ENCODE results near the gene DCP2.
"Not testable (repeated sequence)": the region's sequence is repeated elsewhere in the genome, so short reads cannot be mapped to it uniquely, and the experiment has no call there.

DCP2 gene

GRCh38 chr5:112951124-112951702 is 25.4 kb upstream of the DCP2 start:
- Mint-ChIP-seq H3K27me3 (ENCODE audit: low read depth, poor library complexity) (peaks cover 4% of the 10 kb centered on the region), H3K4me1 (no peaks in the 10 kb centered on the region), H3K9me3 (peaks cover 23% of the 10 kb centered on the region), H3K27ac (no peak overlapping the region), H3K36me3 (ENCODE audit: low read depth) (peaks cover 9% of the 10 kb centered on the region), H3K4me3 (no peak overlapping the region)
- no peak for DNase-seq
- TF ChIP-seq CTCF (IDR thresholded peaks at IDR 0.05): no peak

GRCh38 chr5:112956606-112957005 is 20.0 kb upstream of the DCP2 start:
- no peak for TF ChIP-seq CTCF (IDR thresholded peaks at IDR 0.05)
- Mint-ChIP-seq H3K4me3 (no peak overlapping the region), H3K4me1 (peaks cover 29% of the 10 kb centered on the region), H3K27me3 (ENCODE audit: low read depth, poor library complexity) (no peaks in the 10 kb centered on the region), H3K9me3 (peaks cover 24% of the 10 kb centered on the region), H3K36me3 (ENCODE audit: low read depth) (peaks cover 9% of the 10 kb centered on the region), H3K27ac (no peak overlapping the region)
- no peak for DNase-seq

- Mint-ChIP-seq H3K27ac (no peak overlapping the region), H3K9me3 (peaks cover 24% of the 10 kb centered on the region), H3K4me3 (no peak overlapping the region), H3K4me1 (peaks cover 29% of the 10 kb centered on the region), H3K27me3 (ENCODE audit: low read depth, poor library complexity) (no peaks in the 10 kb centered on the region), H3K36me3 (ENCODE audit: low read depth) (peaks cover 9% of the 10 kb centered on the region)
- TF ChIP-seq CTCF (IDR thresholded peaks at IDR 0.05): no peak
- DNase-seq: no peak
Measured at GRCh38 chr5:112957036-112957808, 19.4 kb upstream of the DCP2 start.

- Mint-ChIP-seq H3K4me1 (peaks cover 36% of the 10 kb centered on the region), H3K27me3 (ENCODE audit: low read depth, poor library complexity) (no peaks in the 10 kb centered on the region), H3K27ac (peak overlapping the region; percentile 1), H3K4me3 (no peak overlapping the region), H3K9me3 (peaks cover 14% of the 10 kb centered on the region), H3K36me3 (ENCODE audit: low read depth) (peaks cover 4% of the 10 kb centered on the region)
- no peak for TF ChIP-seq CTCF (IDR thresholded peaks at IDR 0.05)
- DNase-seq: no peak
Measured at GRCh38 chr5:112958093-112959088, 18.2 kb upstream of the DCP2 start.

- Mint-ChIP-seq H3K4me3 (peak overlapping the region; percentile 28), H3K4me1 (peaks cover 43% of the 10 kb centered on the region), H3K27ac (peak overlapping the region; percentile 98)
- not testable (repeated sequence) for H3K9me3 Mint-ChIP-seq; H3K27me3 Mint-ChIP-seq (ENCODE audit: low read depth, poor library complexity); H3K36me3 Mint-ChIP-seq (ENCODE audit: low read depth); DNase-seq
Measured at GRCh38 chr5:112959872-112960271, 16.7 kb upstream of the DCP2 start.

- no peak for DNase-seq
- H3K9me3 Mint-ChIP-seq: peaks cover 5% of the 10 kb centered on the region
- H3K4me3 Mint-ChIP-seq: no peak overlapping the region
- H3K36me3 Mint-ChIP-seq (ENCODE audit: low read depth): no peaks in the 10 kb centered on the region
- H3K27ac Mint-ChIP-seq: peak overlapping the region; percentile 98
- no peak for TF ChIP-seq CTCF (IDR thresholded peaks at IDR 0.05)
- no peaks in the 10 kb centered on the region for H3K27me3 Mint-ChIP-seq (ENCODE audit: low read depth, poor library complexity)
- H3K4me1 Mint-ChIP-seq: peaks cover 43% of the 10 kb centered on the region
Measured at GRCh38 chr5:112960315-112960714, 16.3 kb upstream of the DCP2 start.

Data from nephron progenitor cell (in vitro differentiated cells).